Measurements from ENCODE around the gene TMEM91. TPM values are rescaled to one million over a fixed set of nuclear protein-coding genes. Genes with fewer than 3 reads are reported as not detected.

TMEM91 gene
- total and polyA plus RNA-seq, 2 of the 13 experiments (the other 11 are each of a cell fraction or from before 2014, with no cell fraction given): 6.3 to 10.3 TPM

DNA sequence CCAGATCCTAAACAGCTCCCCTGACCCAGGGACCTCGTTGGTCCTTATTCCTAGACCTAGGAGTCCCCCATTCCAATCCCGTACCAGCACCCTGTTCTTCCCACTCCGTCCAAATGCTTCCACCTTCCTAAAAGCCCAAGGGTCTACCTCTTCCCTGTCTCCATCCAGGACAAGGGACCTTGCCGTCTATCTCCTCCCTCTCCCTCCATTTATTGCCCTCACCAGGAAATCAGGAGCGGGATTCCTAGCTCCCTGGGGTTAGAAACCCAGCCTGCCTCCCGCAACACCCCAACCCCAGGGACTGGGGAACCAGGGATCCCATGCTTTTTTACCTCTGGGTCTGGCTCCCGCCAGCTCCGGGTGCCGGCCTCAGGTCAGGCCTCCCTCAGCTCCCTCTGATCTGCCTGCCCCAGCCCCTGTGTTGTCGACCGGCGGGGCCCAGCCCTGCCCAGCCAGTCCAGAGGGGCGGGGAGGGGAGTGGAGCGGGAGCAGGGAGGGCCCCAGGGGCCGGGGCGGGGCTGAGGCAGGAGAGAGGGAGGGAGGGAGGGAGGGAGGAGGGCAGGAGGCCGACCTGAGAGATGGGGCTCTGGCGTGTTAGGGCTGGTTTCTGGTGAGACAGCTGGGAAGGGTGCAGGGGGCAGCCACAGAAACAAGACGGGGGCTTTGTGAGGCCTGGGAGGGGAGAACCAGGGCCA lies 50.8 kb downstream of the TMEM91 start, which contains the start of gene B3GNT8 (continued):
- TF ChIP-seq, protein P1, sequence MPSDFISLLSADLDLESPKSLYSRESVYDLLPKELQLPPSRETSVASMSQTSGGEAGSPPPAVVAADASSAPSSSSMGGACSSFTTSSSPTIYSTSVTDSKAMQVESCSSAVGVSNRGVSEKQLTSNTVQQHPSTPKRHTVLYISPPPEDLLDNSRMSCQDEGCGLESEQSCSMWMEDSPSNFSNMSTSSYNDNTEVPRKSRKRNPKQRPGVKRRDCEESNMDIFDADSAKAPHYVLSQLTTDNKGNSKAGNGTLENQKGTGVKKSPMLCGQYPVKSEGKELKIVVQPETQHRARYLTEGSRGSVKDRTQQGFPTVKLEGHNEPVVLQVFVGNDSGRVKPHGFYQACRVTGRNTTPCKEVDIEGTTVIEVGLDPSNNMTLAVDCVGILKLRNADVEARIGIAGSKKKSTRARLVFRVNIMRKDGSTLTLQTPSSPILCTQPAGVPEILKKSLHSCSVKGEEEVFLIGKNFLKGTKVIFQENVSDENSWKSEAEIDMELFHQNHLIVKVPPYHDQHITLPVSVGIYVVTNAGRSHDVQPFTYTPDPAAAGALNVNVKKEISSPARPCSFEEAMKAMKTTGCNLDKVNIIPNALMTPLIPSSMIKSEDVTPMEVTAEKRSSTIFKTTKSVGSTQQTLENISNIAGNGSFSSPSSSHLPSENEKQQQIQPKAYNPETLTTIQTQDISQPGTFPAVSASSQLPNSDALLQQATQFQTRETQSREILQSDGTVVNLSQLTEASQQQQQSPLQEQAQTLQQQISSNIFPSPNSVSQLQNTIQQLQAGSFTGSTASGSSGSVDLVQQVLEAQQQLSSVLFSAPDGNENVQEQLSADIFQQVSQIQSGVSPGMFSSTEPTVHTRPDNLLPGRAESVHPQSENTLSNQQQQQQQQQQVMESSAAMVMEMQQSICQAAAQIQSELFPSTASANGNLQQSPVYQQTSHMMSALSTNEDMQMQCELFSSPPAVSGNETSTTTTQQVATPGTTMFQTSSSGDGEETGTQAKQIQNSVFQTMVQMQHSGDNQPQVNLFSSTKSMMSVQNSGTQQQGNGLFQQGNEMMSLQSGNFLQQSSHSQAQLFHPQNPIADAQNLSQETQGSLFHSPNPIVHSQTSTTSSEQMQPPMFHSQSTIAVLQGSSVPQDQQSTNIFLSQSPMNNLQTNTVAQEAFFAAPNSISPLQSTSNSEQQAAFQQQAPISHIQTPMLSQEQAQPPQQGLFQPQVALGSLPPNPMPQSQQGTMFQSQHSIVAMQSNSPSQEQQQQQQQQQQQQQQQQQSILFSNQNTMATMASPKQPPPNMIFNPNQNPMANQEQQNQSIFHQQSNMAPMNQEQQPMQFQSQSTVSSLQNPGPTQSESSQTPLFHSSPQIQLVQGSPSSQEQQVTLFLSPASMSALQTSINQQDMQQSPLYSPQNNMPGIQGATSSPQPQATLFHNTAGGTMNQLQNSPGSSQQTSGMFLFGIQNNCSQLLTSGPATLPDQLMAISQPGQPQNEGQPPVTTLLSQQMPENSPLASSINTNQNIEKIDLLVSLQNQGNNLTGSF (CRISPR knock-in tag; IDR thresholded peaks at IDR 0.05): no peak
- TF ChIP-seq, protein P2, sequence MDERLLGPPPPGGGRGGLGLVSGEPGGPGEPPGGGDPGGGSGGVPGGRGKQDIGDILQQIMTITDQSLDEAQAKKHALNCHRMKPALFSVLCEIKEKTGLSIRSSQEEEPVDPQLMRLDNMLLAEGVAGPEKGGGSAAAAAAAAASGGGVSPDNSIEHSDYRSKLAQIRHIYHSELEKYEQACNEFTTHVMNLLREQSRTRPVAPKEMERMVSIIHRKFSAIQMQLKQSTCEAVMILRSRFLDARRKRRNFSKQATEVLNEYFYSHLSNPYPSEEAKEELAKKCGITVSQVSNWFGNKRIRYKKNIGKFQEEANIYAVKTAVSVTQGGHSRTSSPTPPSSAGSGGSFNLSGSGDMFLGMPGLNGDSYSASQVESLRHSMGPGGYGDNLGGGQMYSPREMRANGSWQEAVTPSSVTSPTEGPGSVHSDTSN (CRISPR knock-in tag; IDR thresholded peaks at IDR 0.05): no peak
- TF ChIP-seq ZNF256 (CRISPR knock-in tag; conservative IDR thresholded peaks at IDR 0.05) (no peak), DPF2 (CRISPR knock-in tag; IDR thresholded peaks at IDR 0.05; ENCODE audit: borderline replicate concordance, low read depth) (no peak), KDM1A (CRISPR knock-in tag; IDR thresholded peaks at IDR 0.05) (no peak), ZBTB8A (CRISPR knock-in tag; IDR thresholded peaks at IDR 0.05; ENCODE audit: borderline replicate concordance, low read depth) (no peak), GABPB1 (CRISPR knock-in tag; IDR thresholded peaks at IDR 0.05) (peak; percentile 58; the same call in 1 of the 2 replicates), SP5 (CRISPR knock-in tag; IDR thresholded peaks at IDR 0.05; ENCODE audit: borderline replicate concordance, low read depth) (peak; percentile 42; the same call in 1 of the 2 replicates), ZNF713 (CRISPR knock-in tag; IDR thresholded peaks at IDR 0.05) (no peak), AGO1 (IDR thresholded peaks at IDR 0.05; ENCODE audit: low read depth, low read length, poor library complexity, severe bottlenecking) (no peak), ZNF136 (CRISPR knock-in tag; IDR thresholded peaks at IDR 0.05; ENCODE audit: low read depth) (no peak), ZNF660 (CRISPR knock-in tag; IDR thresholded peaks at IDR 0.05; ENCODE audit: borderline replicate concordance, low read depth) (no peak), NCOR1 (IDR thresholded peaks at IDR 0.05; ENCODE audit: borderline replicate concordance, low read length) (no peak), TOPORS (CRISPR knock-in tag; IDR thresholded peaks at IDR 0.05) (no peak)
- TF ChIP-seq, protein P3, sequence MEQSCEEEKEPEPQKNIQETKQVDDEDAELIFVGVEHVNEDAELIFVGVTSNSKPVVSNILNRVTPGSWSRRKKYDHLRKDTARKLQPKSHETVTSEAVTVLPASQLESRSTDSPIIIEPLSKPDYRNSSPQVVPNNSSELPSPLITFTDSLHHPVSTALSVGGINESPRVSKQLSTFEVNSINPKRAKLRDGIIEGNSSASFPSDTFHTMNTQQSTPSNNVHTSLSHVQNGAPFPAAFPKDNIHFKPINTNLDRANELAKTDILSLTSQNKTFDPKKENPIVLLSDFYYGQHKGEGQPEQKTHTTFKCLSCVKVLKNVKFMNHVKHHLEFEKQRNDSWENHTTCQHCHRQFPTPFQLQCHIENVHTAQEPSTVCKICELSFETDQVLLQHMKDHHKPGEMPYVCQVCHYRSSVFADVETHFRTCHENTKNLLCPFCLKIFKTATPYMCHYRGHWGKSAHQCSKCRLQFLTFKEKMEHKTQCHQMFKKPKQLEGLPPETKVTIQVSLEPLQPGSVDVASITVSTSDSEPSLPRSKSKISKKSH (CRISPR knock-in tag; IDR thresholded peaks at IDR 0.05; ENCODE audit: borderline replicate concordance): no peak
- TF ChIP-seq, protein P4, sequence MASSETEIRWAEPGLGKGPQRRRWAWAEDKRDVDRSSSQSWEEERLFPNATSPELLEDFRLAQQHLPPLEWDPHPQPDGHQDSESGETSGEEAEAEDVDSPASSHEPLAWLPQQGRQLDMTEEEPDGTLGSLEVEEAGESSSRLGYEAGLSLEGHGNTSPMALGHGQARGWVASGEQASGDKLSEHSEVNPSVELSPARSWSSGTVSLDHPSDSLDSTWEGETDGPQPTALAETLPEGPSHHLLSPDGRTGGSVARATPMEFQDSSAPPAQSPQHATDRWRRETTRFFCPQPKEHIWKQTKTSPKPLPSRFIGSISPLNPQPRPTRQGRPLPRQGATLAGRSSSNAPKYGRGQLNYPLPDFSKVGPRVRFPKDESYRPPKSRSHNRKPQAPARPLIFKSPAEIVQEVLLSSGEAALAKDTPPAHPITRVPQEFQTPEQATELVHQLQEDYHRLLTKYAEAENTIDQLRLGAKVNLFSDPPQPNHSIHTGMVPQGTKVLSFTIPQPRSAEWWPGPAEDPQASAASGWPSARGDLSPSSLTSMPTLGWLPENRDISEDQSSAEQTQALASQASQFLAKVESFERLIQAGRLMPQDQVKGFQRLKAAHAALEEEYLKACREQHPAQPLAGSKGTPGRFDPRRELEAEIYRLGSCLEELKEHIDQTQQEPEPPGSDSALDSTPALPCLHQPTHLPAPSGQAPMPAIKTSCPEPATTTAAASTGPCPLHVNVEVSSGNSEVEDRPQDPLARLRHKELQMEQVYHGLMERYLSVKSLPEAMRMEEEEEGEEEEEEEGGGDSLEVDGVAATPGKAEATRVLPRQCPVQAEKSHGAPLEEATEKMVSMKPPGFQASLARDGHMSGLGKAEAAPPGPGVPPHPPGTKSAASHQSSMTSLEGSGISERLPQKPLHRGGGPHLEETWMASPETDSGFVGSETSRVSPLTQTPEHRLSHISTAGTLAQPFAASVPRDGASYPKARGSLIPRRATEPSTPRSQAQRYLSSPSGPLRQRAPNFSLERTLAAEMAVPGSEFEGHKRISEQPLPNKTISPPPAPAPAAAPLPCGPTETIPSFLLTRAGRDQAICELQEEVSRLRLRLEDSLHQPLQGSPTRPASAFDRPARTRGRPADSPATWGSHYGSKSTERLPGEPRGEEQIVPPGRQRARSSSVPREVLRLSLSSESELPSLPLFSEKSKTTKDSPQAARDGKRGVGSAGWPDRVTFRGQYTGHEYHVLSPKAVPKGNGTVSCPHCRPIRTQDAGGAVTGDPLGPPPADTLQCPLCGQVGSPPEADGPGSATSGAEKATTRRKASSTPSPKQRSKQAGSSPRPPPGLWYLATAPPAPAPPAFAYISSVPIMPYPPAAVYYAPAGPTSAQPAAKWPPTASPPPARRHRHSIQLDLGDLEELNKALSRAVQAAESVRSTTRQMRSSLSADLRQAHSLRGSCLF (CRISPR knock-in tag; IDR thresholded peaks at IDR 0.05; ENCODE audit: borderline replicate concordance): no peak

Measured in HepG2 (cell line).